HG02642 (cell line): ENCODE data around the gene MORN5.

Experiments used
- ATAC-seq: cut with Tn5 transposase; IDR thresholded peaks from one replicate; pipeline ENCODE4 v1.9.1; 2021; ENCODE audit warnings: mild to moderate bottlenecking; ENCODE audit not compliant: unreplicated experiment, poor library complexity

The MORN5 gene

GRCh38 chr9:122140368-122141193 is 19.1 kb upstream of the MORN5 start:
- ATAC-seq, result no peak

- ATAC-seq, result no peak
Observed at GRCh38 chr9:122141671-122142070, 18.0 kb upstream of the MORN5 start.

- no peak for ATAC-seq
Observed at GRCh38 chr9:122143296-122143695, 16.4 kb upstream of the MORN5 start.

GRCh38 chr9:122143876-122144405 is 15.8 kb upstream of the MORN5 start:
- no peak for ATAC-seq

GRCh38 chr9:122144836-122145591 is 14.7 kb upstream of the MORN5 start:
- ATAC-seq, result no peak

GRCh38 chr9:122145592-122145863 is 14.2 kb upstream of the MORN5 start:
- ATAC-seq, result no peak

- ATAC-seq, result no peak
Observed at GRCh38 chr9:122151267-122151828, 8.4 kb upstream of the MORN5 start.

GRCh38 chr9:122155796-122156195 is 3.9 kb upstream of the MORN5 start:
- ATAC-seq, result no peak

- no peak for ATAC-seq
Observed at GRCh38 chr9:122158202-122158601, 1.5 kb upstream of the MORN5 start.

GRCh38 chr9:122159925-122160246 is 178 bp downstream of the MORN5 start:
- ATAC-seq, result no peak

GRCh38 chr9:122162415-122162814 is 2.7 kb downstream of the MORN5 start:
- no peak for ATAC-seq

- ATAC-seq, result no peak
Observed at GRCh38 chr9:122164286-122164685, 4.6 kb downstream of the MORN5 start.

- ATAC-seq, result no peak
Observed at GRCh38 chr9:122168356-122168755, 8.6 kb downstream of the MORN5 start.

- no peak for ATAC-seq
Observed at GRCh38 chr9:122172131-122172530, 12.4 kb downstream of the MORN5 start.

GRCh38 chr9:122173670-122174069 is 14.0 kb downstream of the MORN5 start:
- no peak for ATAC-seq

- ATAC-seq, result no peak
Observed at GRCh38 chr9:122176916-122177315, 17.2 kb downstream of the MORN5 start.

GRCh38 chr9:122179054-122179689 is 19.5 kb downstream of the MORN5 start:
- no peak for ATAC-seq

- no peak for ATAC-seq
Observed at GRCh38 chr9:122179690-122180074, 20.0 kb downstream of the MORN5 start.

- ATAC-seq, result no peak
Observed at GRCh38 chr9:122180633-122181032, 20.9 kb downstream of the MORN5 start.

GRCh38 chr9:122183501-122183900 is 23.8 kb downstream of the MORN5 start:
- no peak for ATAC-seq

GRCh38 chr9:122184551-122184950 is 24.8 kb downstream of the MORN5 start:
- no peak for ATAC-seq
